ENCODE measurements around the gene ZNF83. TPM values are rescaled to one million over a fixed set of nuclear protein-coding genes. Genes with fewer than 3 reads are reported as not detected.

Gene ZNF83
- total RNA-seq, 1 experiment from 2014 or later: 31.6 TPM

GRCh38 chr19:52648336-52649016, 10.3 kb upstream of the ZNF83 start:
- H3T11ph ChIP-seq (ENCODE audit: low read length): no peak overlapping the region
- no peaks in the 10 kb centered on the region for H3K4me1 Mint-ChIP-seq
- no peaks in the 10 kb centered on the region for H3K23me2 ChIP-seq (ENCODE audit: insufficient read length, low read depth, low read length, poor library complexity, severe bottlenecking)
- no peak overlapping the region for H3K18ac ChIP-seq (ENCODE audit: insufficient read length, low read depth, low read length)
- no peaks in the 10 kb centered on the region for H3K79me2 ChIP-seq (ENCODE audit: insufficient read depth, low read length)
- H2BK12ac ChIP-seq (ENCODE audit: insufficient read length, low read depth, low read length): no peak overlapping the region
- no peak overlapping the region for H2AK5ac ChIP-seq (ENCODE audit: insufficient read length, low read length)
- no peak overlapping the region for H4K5ac ChIP-seq (ENCODE audit: insufficient read length, low read depth, low read length)
- no peaks in the 10 kb centered on the region for H3K27me3 Mint-ChIP-seq (ENCODE audit: low read depth)
- no peak overlapping the region for H3K4ac ChIP-seq (ENCODE audit: low read depth, low read length)
- no peak overlapping the region for H3K4me2 ChIP-seq (ENCODE audit: insufficient read depth, insufficient read length, low read length)
- H2BK20ac ChIP-seq (ENCODE audit: low read depth, low read length, poor library complexity, severe bottlenecking): no peak overlapping the region
- H2BK15ac ChIP-seq (ENCODE audit: low read depth, low read length): no peak overlapping the region
- H3K14ac ChIP-seq (ENCODE audit: insufficient read depth, low read length): no peak overlapping the region
- peaks cover 5 to 8% of the 10 kb centered on the region in 2 experiments; a peak in 4 of 5 replicates for H3K9me3 Mint-ChIP-seq
- no peak overlapping the region for H3K23ac ChIP-seq (ENCODE audit: insufficient read length, low read depth, low read length)
- no peaks in the 10 kb centered on the region for H3K9me3 ChIP-seq (ENCODE audit: control insufficient read depth, low read depth, low read length)
- H3K27me3 ChIP-seq (ENCODE audit: insufficient read depth, low read length): no peaks in the 10 kb centered on the region
- TF ChIP-seq CTCF (conservative IDR thresholded peaks at IDR 0.05): no peak
- WGBS (ENCODE audit: extremely low coverage, insufficient read length, low lambda C conversion rate): no CpG with 5 or more reads among the region's 4 CpGs
- no peak overlapping the region for H3K27ac Mint-ChIP-seq
- no peak overlapping the region for H4K91ac ChIP-seq (ENCODE audit: insufficient read length, low read depth, low read length)
- no peak overlapping the region; a peak in 1 of 5 replicates for H3K4me3 Mint-ChIP-seq
- no peak overlapping the region for H2BK5ac ChIP-seq (ENCODE audit: insufficient read length, low read length)
- no peak overlapping the region for H3K9ac ChIP-seq (ENCODE audit: extremely low read depth, insufficient read length, low read length)
- no peaks in the 10 kb centered on the region for H3K4me1 ChIP-seq (ENCODE audit: insufficient read depth, low read length)
- H4K20me1 ChIP-seq (ENCODE audit: control insufficient read depth, insufficient read depth, insufficient read length): no peaks in the 10 kb centered on the region
- no peak overlapping the region for H2AFZ ChIP-seq (ENCODE audit: low read length)
- no peak overlapping the region for H2BK120ac ChIP-seq (ENCODE audit: low read depth, low read length, poor library complexity, severe bottlenecking)
- peaks cover 11 to 21% (median 14%) of the 10 kb centered on the region in 3 experiments; a peak in 6 of 7 replicates for H3K36me3 Mint-ChIP-seq (ENCODE audit: insufficient read depth in 1 of 3, low read depth in 3 of 3)
- H3K56ac ChIP-seq (ENCODE audit: insufficient read length, low read depth, low read length): no peak overlapping the region
- no peak overlapping the region for H4K8ac ChIP-seq (replicated peaks; ENCODE audit: insufficient read length, low read depth, low read length)
- no peaks in the 10 kb centered on the region for H3K79me1 ChIP-seq (ENCODE audit: insufficient read depth, low read depth, low read length, poor library complexity, severe bottlenecking)
- DNase-seq: no peak
- H3K27ac ChIP-seq (ENCODE audit: insufficient read length, low read depth, low read length): no peak overlapping the region
